GM12801 (cell line): ENCODE measurements around the gene SLC12A7.

Source experiments
- CTCF ChIP-seq: IDR thresholded peaks from one replicate; pipeline ENCODE4 v1.5.1; 2011; ENCODE audit warnings: control low read depth; ENCODE audit not compliant: insufficient read length; ENCODE audit errors: extremely low read depth

Gene SLC12A7

GRCh38 chr5:1026700-1027621, 84.9 kb downstream of the SLC12A7 start:
- no peak for TF ChIP-seq CTCF

GRCh38 chr5:1021136-1021968, 90.5 kb downstream of the SLC12A7 start:
- no peak for TF ChIP-seq CTCF

- TF ChIP-seq CTCF: no peak
These were observed 91.4 kb downstream of the SLC12A7 start for GRCh38 chr5:1020452-1020961.

- TF ChIP-seq CTCF: no peak
These were observed 92.6 kb downstream of the SLC12A7 start for GRCh38 chr5:1019001-1019905.

- TF ChIP-seq CTCF: no peak
These were observed 93.3 kb downstream of the SLC12A7 start for GRCh38 chr5:1018596-1018995.

- TF ChIP-seq CTCF: no peak
These were observed 94.0 kb downstream of the SLC12A7 start for GRCh38 chr5:1017691-1018455.
